Measurements from ENCODE around the gene ESPL1. TPM values are rescaled to one million over a fixed set of nuclear protein-coding genes. Genes with fewer than 3 reads are reported as not detected.

Gene ESPL1
- total and polyA plus RNA-seq, 2 of the 8 experiments (the other 6 are each of a cell fraction or from before 2014, with no cell fraction given) = 31.8 to 52.7 TPM

DNA sequence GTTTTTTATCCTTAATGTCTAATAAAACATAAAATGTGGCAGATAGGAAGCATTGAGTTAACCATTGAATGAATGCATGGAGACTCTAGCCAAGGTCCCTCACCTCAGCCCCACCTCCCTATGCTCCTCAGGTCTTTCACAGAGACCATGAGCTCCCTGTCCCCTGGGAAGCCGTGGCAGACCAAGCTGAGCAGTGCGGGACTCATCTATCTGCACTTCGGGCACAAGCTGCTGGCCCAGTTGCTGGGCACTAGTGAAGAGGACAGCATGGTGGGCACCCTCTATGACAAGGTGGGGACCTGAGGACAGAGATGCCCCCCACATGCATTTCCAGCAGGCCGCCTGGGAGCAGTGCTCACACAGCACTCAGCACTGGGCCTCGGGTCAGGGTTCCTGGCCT, 34.8 kb downstream of the ESPL1 start:
- Histone ChIP-seq H4K20me1 (replicated peaks in 1 of 2; ENCODE audit: control insufficient read depth in 1 of 2, insufficient read depth in 2 of 2, low read length in 2 of 2) (peaks cover 4 to 6% of the 10 kb centered on the region in 2 experiments), H3K4me1 (replicated peaks in 1 of 4; ENCODE audit: control insufficient read depth in 3 of 4, insufficient read depth in 4 of 4, low read length in 3 of 4) (peaks cover 0 to 5% (median under 1%) of the 10 kb centered on the region in 4 experiments; a peak in 3 of 7 replicates), H3K14ac (ENCODE audit: insufficient read length) (no peak overlapping the region), H3K27me3 (replicated peaks in 1 of 4; ENCODE audit: control insufficient read depth in 3 of 4, extremely low read depth in 1 of 4, insufficient read depth in 3 of 4, low read length in 3 of 4) (no peaks in the 10 kb centered on the region), H4K5ac (ENCODE audit: insufficient read length, low read depth, low read length) (no peak overlapping the region), H2BK5ac (ENCODE audit: low read depth, low read length) (no peak overlapping the region), H4K91ac (replicated peaks; ENCODE audit: insufficient read length, low read length) (no peak overlapping the region), H3K4ac (replicated peaks; ENCODE audit: insufficient read length, low read depth, low read length) (no peak overlapping the region), H3K4me2 (ENCODE audit: insufficient read depth in 1 of 2, low read depth in 2 of 2, low read length in 2 of 2) (no peak overlapping the region), H3K23ac (ENCODE audit: insufficient read length) (no peak overlapping the region), H2BK120ac (replicated peaks; ENCODE audit: low read depth, low read length) (no peak overlapping the region), H2BK15ac (ENCODE audit: low read length) (no peak overlapping the region), H3K18ac (ENCODE audit: extremely low read depth, low read length) (no peak overlapping the region), H3K79me1 (ENCODE audit: low read depth, low read length) (peaks cover 6% of the 10 kb centered on the region), H2BK12ac (ENCODE audit: low read depth, low read length) (no peak overlapping the region), H3K79me2 (ENCODE audit: control insufficient read depth in 1 of 2, insufficient read depth in 2 of 2, low read length in 2 of 2) (peaks cover 0 to 13% of the 10 kb centered on the region in 2 experiments; a peak in 2 of 4 replicates), H3K36me3 (ENCODE audit: control insufficient read depth in 2 of 4, insufficient read depth in 4 of 4, low read length in 3 of 4) (peaks cover 23 to 48% (median 40%) of the 10 kb centered on the region in 4 experiments), H3K9me3 (ENCODE audit: insufficient read depth in 2 of 2, low read depth in 1 of 2, low read length in 1 of 2) (no peaks in the 10 kb centered on the region), H3K9ac (replicated peaks in 1 of 4; ENCODE audit: extremely low read depth in 1 of 4, low read depth in 3 of 4, low read length in 3 of 4) (no peak overlapping the region), H2AK5ac (ENCODE audit: low read depth, low read length) (no peak overlapping the region), H3K4me3 (ENCODE audit: extremely low read depth in 1 of 4, insufficient read depth in 2 of 4, low read depth in 3 of 4, low read length in 4 of 4) (no peak overlapping the region), H3K27ac (ENCODE audit: low read depth, low read length) (no peak overlapping the region), H2BK20ac (ENCODE audit: low read length) (no peak overlapping the region), H2AFZ (ENCODE audit: low read length) (no peak overlapping the region), H3K23me2 (ENCODE audit: low read depth, low read length) (peaks cover 8% of the 10 kb centered on the region), H4K8ac (ENCODE audit: extremely low read depth, insufficient read depth, low read length) (no peak overlapping the region), H3K56ac (replicated peaks; ENCODE audit: insufficient read length, low read depth, low read length) (no peak overlapping the region)
- 92% methylated on average over 5 of the region's 5 CpGs; no CpG with 5 or more reads in 1 of the 2 experiments for WGBS, 2 experiments (ENCODE audit: extremely low coverage in 1 of 2, insufficient coverage in 1 of 2, insufficient read length in 1 of 2, insufficient replicate concordance in 2 of 2, low coverage in 1 of 2, low lambda C conversion rate in 2 of 2, missing lambda C conversion rate in 1 of 2)
- DNase-seq (ENCODE audit: low read depth in 1 of 2, low spot score in 2 of 2) (no peak), FAIRE-seq (no peak)
- ChIA-PET POLR2A (ENCODE audit: partially characterized antibody) (interaction anchor here (0.6 to 5.4 kb wide), 13 partner anchors 8 to 165 kb away, joined by 3 to 30 read pairs (median 4); partner anchors contain the start of genes AAAS and PFDN5), CTCF (ENCODE audit: partially characterized antibody) (interaction anchor here (0.8 to 28.3 kb wide), 10 partner anchors 8 to 119 kb away, joined by 3 to 573 read pairs (median 4); partner anchors contain the start of genes AAAS and ITGB7)
- TF ChIP-seq CEBPB (IDR thresholded peaks at IDR 0.05; ENCODE audit: low read depth, low read length) = no peak
- TF ChIP-seq BACH1 (IDR thresholded peaks at IDR 0.05; ENCODE audit: low read length) = no peak
